Measurements from ENCODE around the gene CLPSL1. TPM values are rescaled to one million over a fixed set of nuclear protein-coding genes. Genes with fewer than 3 reads are reported as not detected.
A peak's percentile ranks its signal among the peaks of the same experiment; 100 is the strongest.

Gene CLPSL1
- total and polyA plus RNA-seq, 12 donors: not detected

DNA sequence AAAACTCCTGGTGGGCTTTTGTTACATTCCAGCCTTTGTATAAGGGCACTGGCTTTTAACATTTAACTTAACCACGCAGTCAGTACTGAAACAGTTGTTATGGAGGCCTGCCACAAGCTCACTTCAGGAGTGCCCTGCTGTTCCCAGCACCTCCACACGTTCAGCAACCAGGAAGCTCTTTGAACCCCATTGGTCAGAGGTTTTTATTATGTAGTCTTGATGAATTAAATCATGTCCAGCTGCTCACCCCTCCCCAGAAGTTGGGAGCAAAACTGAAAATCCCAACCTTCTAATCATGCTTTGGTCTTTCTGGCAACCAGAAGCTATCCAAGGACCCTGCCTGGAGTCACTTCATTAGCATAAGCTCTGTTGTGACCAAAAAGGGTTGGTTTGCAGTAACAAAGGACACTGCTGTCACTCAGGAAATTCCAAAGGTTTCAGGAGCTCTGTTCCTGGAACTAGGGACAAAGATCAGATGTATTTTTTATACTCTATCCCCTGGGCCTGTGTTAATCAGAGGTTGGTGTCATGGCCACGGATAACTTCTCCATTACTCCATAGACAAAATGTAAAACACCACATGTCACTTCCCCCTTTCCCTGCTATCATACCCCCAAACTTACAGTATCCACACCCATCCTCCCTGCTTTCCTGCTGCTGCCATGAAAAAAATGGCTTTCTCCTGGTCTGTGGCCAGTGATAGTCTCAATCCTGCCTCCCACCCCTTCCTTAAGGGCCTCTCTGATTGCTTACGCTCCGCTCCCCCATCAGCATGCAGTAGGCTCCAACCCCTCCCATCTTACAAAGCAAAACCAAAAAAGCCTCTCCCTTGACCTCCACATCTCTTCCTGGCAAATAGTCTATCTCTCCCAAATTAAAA lies 40.9 kb upstream of the CLPSL1 start:
- Histone ChIP-seq H3K4me1 (replicated peaks in 1 of 2) (peaks cover 0 to 13% of the 10 kb centered on the region in 2 donors), H3K27me3 (no peaks in the 10 kb centered on the region), H3K4me3 (no peak overlapping the region), H3K36me3 (replicated peaks in 1 of 2) (no peaks in the 10 kb centered on the region), H3K27ac (peak overlapping the region in 1 of 5 donors; percentile 45), H3K9me3 (replicated peaks in 1 of 3) (no peaks in the 10 kb centered on the region)
- no peak for TF ChIP-seq POLR2A (IDR thresholded peaks at IDR 0.05)
- TF ChIP-seq, protein P1, sequence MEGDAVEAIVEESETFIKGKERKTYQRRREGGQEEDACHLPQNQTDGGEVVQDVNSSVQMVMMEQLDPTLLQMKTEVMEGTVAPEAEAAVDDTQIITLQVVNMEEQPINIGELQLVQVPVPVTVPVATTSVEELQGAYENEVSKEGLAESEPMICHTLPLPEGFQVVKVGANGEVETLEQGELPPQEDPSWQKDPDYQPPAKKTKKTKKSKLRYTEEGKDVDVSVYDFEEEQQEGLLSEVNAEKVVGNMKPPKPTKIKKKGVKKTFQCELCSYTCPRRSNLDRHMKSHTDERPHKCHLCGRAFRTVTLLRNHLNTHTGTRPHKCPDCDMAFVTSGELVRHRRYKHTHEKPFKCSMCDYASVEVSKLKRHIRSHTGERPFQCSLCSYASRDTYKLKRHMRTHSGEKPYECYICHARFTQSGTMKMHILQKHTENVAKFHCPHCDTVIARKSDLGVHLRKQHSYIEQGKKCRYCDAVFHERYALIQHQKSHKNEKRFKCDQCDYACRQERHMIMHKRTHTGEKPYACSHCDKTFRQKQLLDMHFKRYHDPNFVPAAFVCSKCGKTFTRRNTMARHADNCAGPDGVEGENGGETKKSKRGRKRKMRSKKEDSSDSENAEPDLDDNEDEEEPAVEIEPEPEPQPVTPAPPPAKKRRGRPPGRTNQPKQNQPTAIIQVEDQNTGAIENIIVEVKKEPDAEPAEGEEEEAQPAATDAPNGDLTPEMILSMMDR (IDR thresholded peaks at IDR 0.05): no peak
- no peak for DNase-seq
- WGBS, 4 donors: 70 to 86% (median 71%) methylated on average over 5 of the region's 5 CpGs
- intact Hi-C loops (cut with DNase I): loop anchor here (2.0 to 10.0 kb wide), 3 partner anchors 105 to 217 kb away; no protein-coding TSS in a partner anchor

- peak in 1 of 7 donors; percentile 17 for DNase-seq
- H3K27me3 ChIP-seq: no peaks in the 10 kb centered on the region
- 63 to 77% (median 68%) methylated on average over 7 to 8 of the region's 8 CpGs for WGBS, 4 donors
These were observed 38.0 kb upstream of the CLPSL1 start for GRCh38 chr6:35742842-35743241.

GRCh38 chr6:35745509-35745908 lies 35.3 kb upstream of the CLPSL1 start:
- 81 to 90% (median 87%) methylated on average over 7 of the region's 7 CpGs for WGBS, 4 donors

More at GRCh38 chr6:35742842-35743241, 38.0 kb upstream of the CLPSL1 start:
- H3K9me3 ChIP-seq (replicated peaks in 1 of 3): no peaks in the 10 kb centered on the region
- no peak for TF ChIP-seq POLR2A (IDR thresholded peaks at IDR 0.05)
- H3K27ac ChIP-seq: no peak overlapping the region
- intact Hi-C loops (cut with DNase I): no loop called here
- no peak overlapping the region for H3K4me3 ChIP-seq
- H3K4me1 ChIP-seq (replicated peaks in 1 of 2): peaks cover 0 to 6% of the 10 kb centered on the region in 2 donors
- H3K36me3 ChIP-seq (replicated peaks in 1 of 2): no peaks in the 10 kb centered on the region

GRCh38 chr6:35746516-35746915 lies 34.3 kb upstream of the CLPSL1 start:
- Histone ChIP-seq H3K27me3 (no peaks in the 10 kb centered on the region), H3K4me1 (replicated peaks in 1 of 2) (no peaks in the 10 kb centered on the region), H3K9me3 (replicated peaks in 1 of 3) (no peaks in the 10 kb centered on the region), H3K27ac (no peak overlapping the region), H3K36me3 (replicated peaks in 1 of 2) (no peaks in the 10 kb centered on the region), H3K4me3 (no peak overlapping the region)
- DNase-seq: no peak
- WGBS, 4 donors: 83 to 92% (median 91%) methylated on average over 3 of the region's 3 CpGs
- TF ChIP-seq POLR2A (IDR thresholded peaks at IDR 0.05): no peak
- TF ChIP-seq, protein P1 (IDR thresholded peaks at IDR 0.05): no peak
- intact Hi-C loops (cut with DNase I): no loop called here

More at GRCh38 chr6:35745509-35745908, 35.3 kb upstream of the CLPSL1 start:
- TF ChIP-seq, protein P1 (IDR thresholded peaks at IDR 0.05): no peak
- TF ChIP-seq POLR2A (IDR thresholded peaks at IDR 0.05): no peak
- peaks cover 0 to under 1% of the 10 kb centered on the region in 2 donors for H3K4me1 ChIP-seq (replicated peaks in 1 of 2)
- no peaks in the 10 kb centered on the region for H3K9me3 ChIP-seq (replicated peaks in 1 of 3)
- no peaks in the 10 kb centered on the region for H3K27me3 ChIP-seq
- no peak for DNase-seq
- H3K4me3 ChIP-seq: no peak overlapping the region
- intact Hi-C loops (cut with DNase I): no loop called here
- no peaks in the 10 kb centered on the region for H3K36me3 ChIP-seq (replicated peaks in 1 of 2)
- H3K27ac ChIP-seq: no peak overlapping the region
